Nephron progenitor cell (in vitro differentiated cells): ENCODE results near the gene CCNO.
A peak's percentile ranks its signal among the peaks of the same experiment; 100 is the strongest.

Experiments
- DNase-seq: peaks from one replicate; pipeline ENCODE4 v3.0.0; 2021
- H3K27ac Mint-ChIP-seq: 2 replicates; pipeline ENCODE4 v1.8.0; 2021; ENCODE audit warnings: mild to moderate bottlenecking, moderate library complexity, mixed read lengths
- H3K27me3 Mint-ChIP-seq: 2 replicates; pipeline ENCODE4 v1.8.0; 2021; ENCODE audit warnings: mild to moderate bottlenecking, low read depth, mixed read lengths; ENCODE audit not compliant: poor library complexity
- H3K36me3 Mint-ChIP-seq: 2 replicates; pipeline ENCODE4 v1.8.0; 2021; ENCODE audit warnings: low read depth, mixed read lengths
- H3K4me1 Mint-ChIP-seq: 2 replicates; pipeline ENCODE4 v1.8.0; 2021; ENCODE audit warnings: mixed read lengths
- H3K4me3 Mint-ChIP-seq: 2 replicates; pipeline ENCODE4 v1.8.0; 2021; ENCODE audit warnings: mild to moderate bottlenecking, moderate library complexity, mixed read lengths
- H3K9me3 Mint-ChIP-seq: 2 replicates; pipeline ENCODE4 v1.8.0; 2021; ENCODE audit warnings: mild to moderate bottlenecking, moderate library complexity, mixed read lengths
- TF ChIP-seq, protein P1 (sequence below): fragments of 200-600 bp; sonication (generic); IDR thresholded peaks from 2 replicates; pipeline ENCODE4 v1.5.0; 2021; ENCODE audit warnings: antibody characterized with exemption

The CCNO gene

DNA sequence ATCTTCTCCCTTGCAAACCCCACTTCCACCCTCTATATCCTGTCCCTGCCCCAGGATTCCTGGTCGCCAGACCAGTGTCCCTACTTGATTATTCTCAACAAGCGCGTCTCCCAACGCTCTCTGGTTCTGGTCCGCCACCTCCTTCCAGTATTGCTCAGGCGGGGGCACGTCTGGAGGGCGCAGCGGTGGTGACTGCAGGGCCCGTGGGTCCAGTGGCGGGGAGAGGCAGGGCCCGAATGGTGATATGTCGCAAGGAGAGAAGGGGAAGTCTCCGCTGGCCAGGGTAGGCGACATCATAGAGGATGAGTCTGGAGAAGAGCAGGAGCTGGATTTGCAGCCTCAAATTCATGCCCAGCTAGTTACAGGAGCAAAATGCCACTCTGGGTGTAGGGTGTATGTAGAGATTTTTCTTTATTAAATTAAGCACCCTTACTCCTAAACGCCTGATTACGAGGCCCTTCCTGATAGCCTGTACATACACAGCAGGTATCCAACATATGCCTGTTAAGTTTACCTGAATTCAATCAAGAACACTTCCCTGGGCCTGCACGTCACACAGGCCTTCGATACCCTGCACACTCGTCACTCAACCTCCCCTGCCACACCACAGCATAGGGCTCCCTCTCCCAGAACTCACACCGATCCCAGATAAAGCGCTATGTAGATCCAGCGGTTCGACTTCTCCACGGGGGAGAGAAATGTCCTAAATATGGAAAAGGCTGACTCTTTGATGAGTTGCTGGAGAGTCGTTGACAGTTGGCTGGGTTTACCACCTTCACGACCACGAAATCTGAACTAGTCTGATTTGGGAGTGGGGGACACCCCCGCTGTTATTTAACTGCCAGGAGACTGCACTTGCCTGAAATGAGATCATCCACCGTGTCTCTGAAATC is 11.1 kb downstream of the CCNO start:
- Mint-ChIP-seq H3K4me3 (peak overlapping the region; percentile 59), H3K9me3 (peaks cover 15% of the 10 kb centered on the region)

DNA sequence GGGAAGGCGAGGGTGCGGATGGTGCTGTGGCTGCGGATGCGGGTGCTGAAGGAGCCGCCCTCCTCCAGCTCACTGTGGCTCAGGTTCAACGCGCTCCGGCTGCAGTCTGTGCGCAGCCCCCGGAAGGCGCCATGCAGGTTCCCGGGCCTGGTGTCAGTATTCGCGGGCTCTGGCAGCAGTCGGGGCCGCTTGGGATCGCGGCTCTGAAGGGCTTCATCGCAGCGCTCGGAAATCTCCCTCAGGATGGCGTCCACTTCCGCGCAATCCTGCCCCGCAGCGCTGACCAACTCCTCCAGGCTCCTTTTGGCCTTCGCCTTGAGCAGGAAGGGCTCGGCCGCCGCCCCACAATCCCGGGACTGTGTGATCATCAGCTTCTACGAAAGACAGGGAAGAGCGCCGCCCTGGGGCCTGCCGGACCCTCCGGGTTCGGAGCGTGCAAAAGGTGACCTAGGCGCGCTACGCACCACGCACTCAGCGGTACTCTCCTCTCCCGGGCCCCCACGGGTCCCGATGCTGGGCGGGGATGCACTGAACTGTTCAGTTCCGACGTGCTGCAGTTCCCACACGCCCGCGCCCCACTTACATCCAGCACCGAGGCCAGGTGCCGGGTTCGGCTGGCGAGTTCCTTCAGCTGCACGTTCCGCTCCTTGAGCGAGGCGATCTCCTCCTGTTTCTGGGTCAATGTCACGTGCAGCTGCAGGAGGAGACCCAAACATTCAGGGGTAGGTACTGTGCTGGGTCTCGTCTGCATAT is 12.8 kb downstream of the CCNO start:
- TF ChIP-seq, protein P1, sequence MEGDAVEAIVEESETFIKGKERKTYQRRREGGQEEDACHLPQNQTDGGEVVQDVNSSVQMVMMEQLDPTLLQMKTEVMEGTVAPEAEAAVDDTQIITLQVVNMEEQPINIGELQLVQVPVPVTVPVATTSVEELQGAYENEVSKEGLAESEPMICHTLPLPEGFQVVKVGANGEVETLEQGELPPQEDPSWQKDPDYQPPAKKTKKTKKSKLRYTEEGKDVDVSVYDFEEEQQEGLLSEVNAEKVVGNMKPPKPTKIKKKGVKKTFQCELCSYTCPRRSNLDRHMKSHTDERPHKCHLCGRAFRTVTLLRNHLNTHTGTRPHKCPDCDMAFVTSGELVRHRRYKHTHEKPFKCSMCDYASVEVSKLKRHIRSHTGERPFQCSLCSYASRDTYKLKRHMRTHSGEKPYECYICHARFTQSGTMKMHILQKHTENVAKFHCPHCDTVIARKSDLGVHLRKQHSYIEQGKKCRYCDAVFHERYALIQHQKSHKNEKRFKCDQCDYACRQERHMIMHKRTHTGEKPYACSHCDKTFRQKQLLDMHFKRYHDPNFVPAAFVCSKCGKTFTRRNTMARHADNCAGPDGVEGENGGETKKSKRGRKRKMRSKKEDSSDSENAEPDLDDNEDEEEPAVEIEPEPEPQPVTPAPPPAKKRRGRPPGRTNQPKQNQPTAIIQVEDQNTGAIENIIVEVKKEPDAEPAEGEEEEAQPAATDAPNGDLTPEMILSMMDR: no peak
- DNase-seq: peak; percentile 57
- Mint-ChIP-seq H3K4me3 (peak overlapping the region; percentile 83), H3K9me3 (peaks cover 15% of the 10 kb centered on the region), H3K27me3 (peaks cover 83% of the 10 kb centered on the region), H3K4me1 (peaks cover 9% of the 10 kb centered on the region), H3K36me3 (no peaks in the 10 kb centered on the region), H3K27ac (no peak overlapping the region)

More for the DNA sequence above, 11.1 kb downstream of the CCNO start:
- Mint-ChIP-seq H3K4me1 (peaks cover 9% of the 10 kb centered on the region), H3K27me3 (peaks cover 100% of the 10 kb centered on the region), H3K36me3 (no peaks in the 10 kb centered on the region), H3K27ac (no peak overlapping the region)
- TF ChIP-seq, protein P1: no peak
- no peak for DNase-seq

DNA sequence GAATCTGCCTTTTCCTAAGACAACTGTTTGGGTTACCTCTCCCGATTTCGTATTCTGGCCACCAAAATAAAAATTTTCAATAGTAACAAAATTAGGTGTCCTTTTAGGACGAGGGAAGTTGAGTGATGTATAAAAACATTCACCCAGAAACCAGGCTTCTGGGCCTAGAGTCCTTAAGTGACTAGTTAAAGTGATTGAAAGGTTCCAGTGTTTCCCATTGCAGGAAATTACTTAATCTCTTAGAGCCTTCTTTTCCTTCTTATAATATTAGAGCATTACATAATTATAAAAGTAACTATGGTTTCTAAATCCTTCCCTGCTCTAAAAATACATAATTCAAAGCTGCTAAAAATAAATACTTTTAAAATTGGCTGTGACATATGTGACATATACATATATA is 13.6 kb downstream of the CCNO start:
- no peak overlapping the region for H3K27ac Mint-ChIP-seq
- H3K4me3 Mint-ChIP-seq: peak overlapping the region; percentile 83
- H3K27me3 Mint-ChIP-seq: peaks cover 80% of the 10 kb centered on the region
- peaks cover 9% of the 10 kb centered on the region for H3K4me1 Mint-ChIP-seq
- TF ChIP-seq, protein P1: no peak
- DNase-seq: no peak
- H3K36me3 Mint-ChIP-seq: no peaks in the 10 kb centered on the region
- H3K9me3 Mint-ChIP-seq: peaks cover 15% of the 10 kb centered on the region

DNA sequence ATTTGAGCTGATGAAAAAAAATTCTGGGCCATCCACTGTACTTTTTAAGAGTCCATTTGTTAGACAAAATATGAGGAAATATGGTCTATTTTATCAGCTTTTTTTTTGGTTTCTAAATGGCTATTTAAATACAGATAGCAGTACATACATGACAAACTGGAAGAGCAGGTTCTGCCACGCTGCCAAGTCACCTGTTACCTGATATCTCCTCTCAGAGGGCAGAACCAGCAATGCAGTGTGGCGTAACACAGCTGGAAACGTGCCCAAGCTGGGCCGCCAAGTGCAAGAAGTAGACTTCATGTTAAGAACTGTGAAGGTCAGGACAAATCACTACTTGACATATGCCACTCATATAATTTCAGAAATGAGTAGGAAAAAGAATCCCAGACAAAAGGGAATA is 14.4 kb downstream of the CCNO start:
- Mint-ChIP-seq H3K4me1 (peaks cover 9% of the 10 kb centered on the region), H3K4me3 (no peak overlapping the region), H3K36me3 (no peaks in the 10 kb centered on the region), H3K27me3 (peaks cover 71% of the 10 kb centered on the region), H3K27ac (no peak overlapping the region), H3K9me3 (peaks cover 15% of the 10 kb centered on the region)
- DNase-seq: no peak
- TF ChIP-seq, protein P1: no peak

DNA sequence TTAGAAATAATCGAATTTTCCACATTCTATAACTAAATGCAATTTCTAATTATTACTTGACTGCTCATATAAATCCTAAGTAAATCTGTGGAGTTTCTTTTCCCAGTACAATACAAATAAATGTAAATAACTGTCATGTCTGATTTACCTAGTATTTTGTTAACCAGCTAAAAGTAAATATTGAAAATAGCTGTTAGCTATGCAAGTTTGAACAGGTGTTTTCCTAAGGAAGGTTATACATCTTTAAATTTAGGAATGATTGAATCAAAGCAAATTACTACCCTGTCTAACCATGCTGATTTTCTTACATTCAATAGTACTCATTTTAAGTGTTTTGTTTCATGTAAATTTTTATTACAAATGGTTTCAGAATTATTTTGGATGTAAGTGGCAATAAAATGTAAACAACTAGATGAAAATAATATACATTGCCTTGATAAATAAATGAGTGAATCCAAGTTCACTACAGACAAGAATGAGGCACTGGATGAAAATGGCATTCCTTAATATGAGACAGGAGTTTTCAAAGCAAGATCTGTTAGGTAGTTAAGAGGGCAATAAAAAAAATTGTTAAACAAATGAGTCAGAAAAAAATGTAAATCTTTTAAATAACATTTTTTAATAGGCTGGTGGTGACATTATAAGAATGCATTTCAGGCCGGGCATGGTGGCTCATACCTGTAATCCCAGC is 22.1 kb downstream of the CCNO start:
- Mint-ChIP-seq H3K27ac (no peak overlapping the region), H3K9me3 (no peaks in the 10 kb centered on the region), H3K4me3 (no peak overlapping the region), H3K4me1 (no peaks in the 10 kb centered on the region), H3K27me3 (peaks cover 45% of the 10 kb centered on the region), H3K36me3 (no peaks in the 10 kb centered on the region)
- TF ChIP-seq, protein P1: no peak
- no peak for DNase-seq
